OCI-LY1 (cell line): ENCODE results near the gene CEP162.

ENCODE experiments used
- H2AFZ ChIP-seq: fragments of 200-600 bp; sonication (generic), shearing (Covaris generic); 2 replicates; pipeline ENCODE4 v1.6.0; 2014; ENCODE audit warnings: antibody characterized with exemption, mild to moderate bottlenecking, low read length
- H3F3A ChIP-seq: fragments of 200-600 bp; sonication (generic), shearing (Covaris generic); 2 replicates; pipeline ENCODE4 v1.6.0; 2014; ENCODE audit warnings: mild to moderate bottlenecking, antibody characterized with exemption, low read length, moderate library complexity; ENCODE audit not compliant: insufficient read depth
- H3K27ac ChIP-seq: fragments of 200-600 bp; sonication (generic); 2 replicates; pipeline ENCODE4 v1.5.1; 2014; ENCODE audit warnings: low read length, mixed run types, mild to moderate bottlenecking, low read depth; ENCODE audit not compliant: poor library complexity, severe bottlenecking
- H3K27me3 ChIP-seq: fragments of 200-600 bp; sonication (generic); 2 replicates; pipeline ENCODE4 v1.6.0; 2014; ENCODE audit warnings: antibody characterized with exemption, mild to moderate bottlenecking, low read length, moderate library complexity; ENCODE audit not compliant: insufficient read depth
- H3K36me3 ChIP-seq: fragments of 200-600 bp; sonication (generic); 2 replicates; pipeline ENCODE4 v1.6.1; 2014; ENCODE audit warnings: mild to moderate bottlenecking, antibody characterized with exemption, low read length, moderate library complexity, mixed read lengths; ENCODE audit not compliant: insufficient read depth
- H3K4me1 ChIP-seq: fragments of 200-600 bp; sonication (generic); 2 replicates; pipeline ENCODE4 v1.5.1; 2014; ENCODE audit warnings: mild to moderate bottlenecking, low read length, moderate library complexity; ENCODE audit not compliant: insufficient read depth, severe bottlenecking
- H3K4me2 ChIP-seq: fragments of 200-600 bp; sonication (generic), shearing (Covaris generic); 2 replicates; pipeline ENCODE4 v1.6.1; 2014; ENCODE audit warnings: low read length
- H3K4me3 ChIP-seq: fragments of 200-600 bp; sonication (generic); 2 replicates; pipeline ENCODE4 v1.5.1; 2014; ENCODE audit warnings: low read length, low read depth, mild to moderate bottlenecking, mixed read lengths; ENCODE audit not compliant: poor library complexity, severe bottlenecking
- H3K79me2 ChIP-seq: fragments of 200-600 bp; shearing (Covaris generic); 2 replicates; pipeline ENCODE4 v1.6.1; 2016; ENCODE audit warnings: mixed run types, low read length, mixed read lengths; ENCODE audit not compliant: insufficient read depth
- H3K9ac ChIP-seq: fragments of 200-600 bp; sonication (generic), shearing (Covaris generic); 2 replicates; pipeline ENCODE4 v1.6.1; 2014; ENCODE audit warnings: mild to moderate bottlenecking, low read length, mixed read lengths
- H3K9me2 ChIP-seq: fragments of 200-600 bp; sonication (generic), shearing (Covaris generic); 2 replicates; pipeline ENCODE4 v1.6.1; 2014; ENCODE audit warnings: low read depth, mild to moderate bottlenecking, low read length, mixed read lengths
- H3K9me3 ChIP-seq: fragments of 200-600 bp; shearing (Covaris generic); 2 replicates; pipeline ENCODE4 v1.6.1; 2014; ENCODE audit warnings: low read length, mixed read lengths
- H4K20me1 ChIP-seq: fragments of 200-600 bp; sonication (generic), shearing (Covaris generic); 2 replicates; pipeline ENCODE4 v1.6.0; 2016; ENCODE audit warnings: mild to moderate bottlenecking, low read length; ENCODE audit not compliant: insufficient read depth
- CTCF ChIP-seq: fragments of 200-600 bp; sonication (generic), shearing (Covaris generic); IDR thresholded peaks from 2 replicates; pipeline ENCODE4 v1.5.1; 2017; ENCODE audit warnings: mild to moderate bottlenecking, antibody characterized with exemption, low read length, moderate library complexity, mixed read lengths
- EZH2 ChIP-seq: fragments of 200-600 bp; sonication (generic), shearing (Covaris generic); IDR thresholded peaks from 2 replicates; pipeline ENCODE4 v1.8.0; 2017; ENCODE audit warnings: borderline replicate concordance, mixed run types, mild to moderate bottlenecking, antibody characterized with exemption, low read length, moderate library complexity, mixed read lengths

The CEP162 gene

GRCh38 chr6:84260926-84261325 is 33.5 kb upstream of the CEP162 start:
- Histone ChIP-seq H3K4me1 (no peaks in the 10 kb centered on the region), H3K9me3 (no peaks in the 10 kb centered on the region), H3K27me3 (no peaks in the 10 kb centered on the region), H3K9me2 (no peaks in the 10 kb centered on the region), H2AFZ (no peak overlapping the region), H4K20me1 (no peaks in the 10 kb centered on the region), H3K4me2 (no peak overlapping the region), H3K9ac (no peak overlapping the region), H3K79me2 (no peaks in the 10 kb centered on the region), H3K27ac (no peak overlapping the region), H3K4me3 (no peak overlapping the region), H3F3A (no peaks in the 10 kb centered on the region), H3K36me3 (no peaks in the 10 kb centered on the region)
- TF ChIP-seq CTCF: no peak
- no peak for TF ChIP-seq EZH2

GRCh38 chr6:84260196-84260595 is 32.8 kb upstream of the CEP162 start:
- Histone ChIP-seq H3K36me3 (no peaks in the 10 kb centered on the region), H3K27ac (no peak overlapping the region), H3K9me3 (no peaks in the 10 kb centered on the region), H3K4me3 (no peak overlapping the region), H3K4me1 (no peaks in the 10 kb centered on the region), H3K79me2 (no peaks in the 10 kb centered on the region), H3F3A (no peaks in the 10 kb centered on the region), H3K9me2 (no peaks in the 10 kb centered on the region), H2AFZ (no peak overlapping the region), H3K9ac (no peak overlapping the region), H3K27me3 (no peaks in the 10 kb centered on the region), H4K20me1 (no peaks in the 10 kb centered on the region), H3K4me2 (no peak overlapping the region)
- TF ChIP-seq EZH2 (no peak), CTCF (no peak)

- Histone ChIP-seq H3K27ac (no peak overlapping the region), H3K4me3 (no peak overlapping the region), H3K9me2 (no peaks in the 10 kb centered on the region), H3F3A (no peaks in the 10 kb centered on the region), H3K4me2 (no peak overlapping the region), H3K79me2 (no peaks in the 10 kb centered on the region), H3K27me3 (no peaks in the 10 kb centered on the region), H3K9me3 (no peaks in the 10 kb centered on the region), H4K20me1 (no peaks in the 10 kb centered on the region), H3K36me3 (no peaks in the 10 kb centered on the region), H3K9ac (no peak overlapping the region), H2AFZ (no peak overlapping the region), H3K4me1 (no peaks in the 10 kb centered on the region)
- TF ChIP-seq CTCF: no peak
- no peak for TF ChIP-seq EZH2
These were observed 31.4 kb upstream of the CEP162 start for GRCh38 chr6:84258866-84259265.
